Suprapubic skin (tissue), 4 donors: Measurements from ENCODE around the gene WDR4.

Experiments used
- POLR2A ChIP-seq, 2 donors: fragments of 450-650 bp; IDR thresholded peaks; one replicate each; pipeline ENCODE4 v1.6.1; 2017; ENCODE audit warnings: antibody characterized with exemption in 2 of 2, mild to moderate bottlenecking in 2 of 2, moderate library complexity in 2 of 2
- POLR2AphosphoS5 ChIP-seq, 3 donors: sonication (generic); formaldehyde crosslinking; IDR thresholded peaks; one replicate each; pipeline ENCODE4 v1.6.1; 2017; ENCODE audit warnings: antibody characterized with exemption in 3 of 3
- TF ChIP-seq, protein P1 (sequence below), 2 donors: fragments of 200-600 bp in 1 of 2; fragments of 450-650 bp in 1 of 2; sonication (generic) in 1 of 2; IDR thresholded peaks; one replicate each; pipeline ENCODE4 v1.5.1; 2016 to 2019; ENCODE audit warnings: antibody characterized with exemption in 2 of 2, mild to moderate bottlenecking in 1 of 2, moderate library complexity in 1 of 2

DNA sequence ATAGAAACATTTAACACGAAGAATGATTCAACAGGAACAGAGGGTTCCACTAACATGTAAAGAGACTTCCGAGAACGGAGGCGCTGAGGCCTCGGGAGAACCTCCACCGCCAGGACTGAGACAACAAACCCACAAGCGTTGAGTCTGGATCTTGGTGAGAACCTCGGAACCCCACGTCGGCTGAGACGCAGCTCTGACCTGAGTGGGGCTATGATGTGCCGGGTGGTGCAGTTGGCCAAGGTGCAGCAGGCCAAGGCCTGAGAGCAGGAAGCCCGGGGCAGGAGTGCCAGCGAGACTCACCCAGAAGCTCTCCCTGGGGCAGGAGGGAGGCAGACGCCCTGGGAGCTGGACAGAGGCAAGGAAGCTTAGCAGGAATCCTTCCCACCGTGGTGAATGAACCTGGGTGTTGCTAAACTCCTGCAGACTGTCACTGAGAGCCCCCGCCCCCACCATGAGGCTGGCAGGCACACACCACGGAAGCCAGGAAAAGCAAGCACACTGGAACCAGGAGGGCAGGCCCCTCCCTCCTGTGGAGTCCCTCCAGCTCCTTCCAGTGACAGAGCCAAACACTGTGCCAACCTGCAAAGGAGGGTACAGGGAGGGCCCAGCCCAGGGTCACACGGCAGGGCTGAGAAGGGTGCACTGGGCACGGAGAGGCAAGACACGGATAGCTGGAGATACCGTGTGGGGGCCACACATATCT lies 34.8 kb downstream of the WDR4 start:
- TF ChIP-seq, protein P1, sequence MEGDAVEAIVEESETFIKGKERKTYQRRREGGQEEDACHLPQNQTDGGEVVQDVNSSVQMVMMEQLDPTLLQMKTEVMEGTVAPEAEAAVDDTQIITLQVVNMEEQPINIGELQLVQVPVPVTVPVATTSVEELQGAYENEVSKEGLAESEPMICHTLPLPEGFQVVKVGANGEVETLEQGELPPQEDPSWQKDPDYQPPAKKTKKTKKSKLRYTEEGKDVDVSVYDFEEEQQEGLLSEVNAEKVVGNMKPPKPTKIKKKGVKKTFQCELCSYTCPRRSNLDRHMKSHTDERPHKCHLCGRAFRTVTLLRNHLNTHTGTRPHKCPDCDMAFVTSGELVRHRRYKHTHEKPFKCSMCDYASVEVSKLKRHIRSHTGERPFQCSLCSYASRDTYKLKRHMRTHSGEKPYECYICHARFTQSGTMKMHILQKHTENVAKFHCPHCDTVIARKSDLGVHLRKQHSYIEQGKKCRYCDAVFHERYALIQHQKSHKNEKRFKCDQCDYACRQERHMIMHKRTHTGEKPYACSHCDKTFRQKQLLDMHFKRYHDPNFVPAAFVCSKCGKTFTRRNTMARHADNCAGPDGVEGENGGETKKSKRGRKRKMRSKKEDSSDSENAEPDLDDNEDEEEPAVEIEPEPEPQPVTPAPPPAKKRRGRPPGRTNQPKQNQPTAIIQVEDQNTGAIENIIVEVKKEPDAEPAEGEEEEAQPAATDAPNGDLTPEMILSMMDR (IDR thresholded peaks at IDR 0.05) = no peak
- TF ChIP-seq POLR2AphosphoS5 (IDR thresholded peaks at IDR 0.05) (no peak), POLR2A (IDR thresholded peaks at IDR 0.05) (no peak)
